ENCODE measurements around the gene ATP9B. TPM values are rescaled to one million over a fixed set of nuclear protein-coding genes. Genes with fewer than 3 reads are reported as not detected.

The ATP9B gene
- total RNA-seq, 1 donor from 2014 or later = 49.2 TPM

DNA sequence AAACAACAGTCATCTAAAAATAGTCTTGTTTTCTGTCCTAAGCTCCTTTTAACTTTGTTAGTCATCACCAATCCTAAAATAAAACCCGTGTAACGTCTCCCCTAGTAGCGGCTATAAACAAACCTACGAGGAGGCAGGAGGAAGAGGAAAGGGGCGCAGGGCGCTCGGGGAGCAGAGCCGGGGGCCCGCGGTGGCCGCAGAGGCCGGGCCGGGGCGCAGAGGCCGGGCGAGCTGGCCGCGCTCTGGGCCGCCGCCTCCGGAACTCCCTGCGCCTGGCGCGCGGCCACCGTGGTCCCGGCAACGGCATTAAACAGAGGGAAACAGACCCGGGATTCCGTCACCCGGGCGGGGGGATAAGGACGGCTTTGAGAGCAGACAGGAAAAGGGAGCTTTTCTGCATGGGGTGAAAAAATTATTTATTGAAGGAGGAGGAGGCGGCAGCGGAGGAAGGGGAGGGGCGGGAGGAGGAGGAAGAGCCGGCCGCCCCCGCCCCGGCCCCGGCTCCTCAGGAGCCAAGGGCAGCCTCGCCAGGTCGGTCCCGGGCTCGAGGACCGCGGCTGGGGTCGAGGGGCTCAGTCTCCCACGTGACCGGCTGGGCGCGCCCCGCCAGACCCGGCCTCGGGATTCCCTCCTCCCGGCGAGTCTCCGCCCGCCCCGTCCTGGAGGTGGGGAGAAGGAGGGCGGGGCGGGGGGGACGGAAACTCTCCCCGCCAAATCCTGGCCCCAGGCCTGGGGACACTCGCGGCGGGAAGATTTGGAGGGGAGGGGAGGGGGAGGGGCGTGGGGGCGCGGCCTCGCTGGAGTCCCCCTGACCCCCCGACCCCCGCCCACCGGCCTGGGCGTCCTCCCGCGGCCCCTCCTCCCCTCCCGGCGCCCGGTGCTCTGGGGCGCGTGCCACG, 324.7 kb downstream of the ATP9B start:
- peaks cover under 1% of the 10 kb centered on the region for H3K36me3 Mint-ChIP-seq (ENCODE audit: low read depth)
- POLR2A ChIA-PET = interaction anchor here (0.9 to 3.7 kb wide), 12 partner anchors 9 to 194 kb away, joined by 3 to 37 read pairs (median 5); no protein-coding TSS in a partner anchor
- TF ChIP-seq, protein P1, sequence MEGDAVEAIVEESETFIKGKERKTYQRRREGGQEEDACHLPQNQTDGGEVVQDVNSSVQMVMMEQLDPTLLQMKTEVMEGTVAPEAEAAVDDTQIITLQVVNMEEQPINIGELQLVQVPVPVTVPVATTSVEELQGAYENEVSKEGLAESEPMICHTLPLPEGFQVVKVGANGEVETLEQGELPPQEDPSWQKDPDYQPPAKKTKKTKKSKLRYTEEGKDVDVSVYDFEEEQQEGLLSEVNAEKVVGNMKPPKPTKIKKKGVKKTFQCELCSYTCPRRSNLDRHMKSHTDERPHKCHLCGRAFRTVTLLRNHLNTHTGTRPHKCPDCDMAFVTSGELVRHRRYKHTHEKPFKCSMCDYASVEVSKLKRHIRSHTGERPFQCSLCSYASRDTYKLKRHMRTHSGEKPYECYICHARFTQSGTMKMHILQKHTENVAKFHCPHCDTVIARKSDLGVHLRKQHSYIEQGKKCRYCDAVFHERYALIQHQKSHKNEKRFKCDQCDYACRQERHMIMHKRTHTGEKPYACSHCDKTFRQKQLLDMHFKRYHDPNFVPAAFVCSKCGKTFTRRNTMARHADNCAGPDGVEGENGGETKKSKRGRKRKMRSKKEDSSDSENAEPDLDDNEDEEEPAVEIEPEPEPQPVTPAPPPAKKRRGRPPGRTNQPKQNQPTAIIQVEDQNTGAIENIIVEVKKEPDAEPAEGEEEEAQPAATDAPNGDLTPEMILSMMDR (IDR thresholded peaks at IDR 0.05) = no peak

DNA sequence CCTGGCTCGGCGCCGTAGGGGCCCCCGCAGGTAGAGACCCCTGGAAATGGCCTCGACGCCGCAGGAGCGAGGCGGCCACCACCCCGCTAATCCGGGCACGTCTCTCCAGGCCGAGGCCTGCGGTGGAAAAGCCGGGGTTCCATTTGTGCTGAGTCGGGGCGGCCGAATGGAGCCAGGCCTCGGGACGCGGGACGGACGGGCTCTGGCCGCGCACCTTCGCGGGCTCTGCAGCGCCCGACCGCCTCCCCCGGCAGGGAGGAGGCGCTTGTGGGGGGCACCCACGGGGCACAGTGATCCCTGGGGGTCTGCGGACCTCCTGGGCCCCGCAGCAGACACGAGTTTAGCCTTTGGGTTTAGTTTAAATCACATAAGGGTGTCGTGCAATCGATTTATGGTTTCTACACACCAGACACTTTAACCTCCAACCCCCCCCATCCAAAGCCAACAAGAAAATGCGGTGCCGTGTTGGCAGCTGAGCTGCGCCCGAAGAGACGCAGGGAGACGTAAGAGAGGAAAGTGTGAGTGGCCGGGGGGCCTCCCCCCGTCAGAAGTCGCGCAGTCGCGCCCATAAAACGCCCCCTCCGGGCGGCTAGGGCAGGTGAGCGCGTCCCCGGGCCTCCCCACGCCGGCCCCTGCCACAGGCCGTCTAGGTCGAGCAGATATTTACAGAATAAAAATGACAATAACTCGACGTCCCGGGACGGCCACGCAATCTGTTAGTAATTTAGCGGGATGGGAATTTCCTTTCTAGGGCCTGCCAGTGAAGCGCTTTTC, 325.5 kb downstream of the ATP9B start:
- Mint-ChIP-seq H3K9me3 (no peaks in the 10 kb centered on the region), H3K4me1 (peaks cover 41% of the 10 kb centered on the region), H3K36me3 (ENCODE audit: low read depth) (peaks cover 2% of the 10 kb centered on the region), H3K27ac (peak overlapping the region; percentile 68), H3K27me3 (no peaks in the 10 kb centered on the region), H3K4me3 (peak overlapping the region; percentile 84)
- peak; percentile 62 for DNase-seq
- ChIA-PET CTCF (interaction anchor here (2.4 to 4.4 kb wide), 2 partner anchors 71 to 135 kb away, joined by 10 to 30 read pairs; no protein-coding TSS in a partner anchor), POLR2A (interaction anchor here (1.4 to 3.7 kb wide), 6 partner anchors 9 to 129 kb away, joined by 4 to 37 read pairs (median 6); no protein-coding TSS in a partner anchor)
- intact Hi-C loops (cut with micrococcal nuclease) = loop anchor here (1.0 to 2.0 kb wide), 4 partner anchors 11 to 284 kb away; partner anchors contain the start of gene CTDP1
- peak; percentile 33 for ATAC-seq (ENCODE audit: low read depth)
- TF ChIP-seq, protein P1 (IDR thresholded peaks at IDR 0.05) = no peak

More for the DNA sequence above, 324.7 kb downstream of the ATP9B start:
- Mint-ChIP-seq H3K27ac (peak overlapping the region; percentile 71), H3K4me3 (peak overlapping the region; percentile 84), H3K4me1 (peaks cover 35% of the 10 kb centered on the region), H3K9me3 (no peaks in the 10 kb centered on the region), H3K27me3 (no peaks in the 10 kb centered on the region)
- DNase-seq = peak; percentile 52
- CTCF ChIA-PET = interaction anchor here (0.8 to 1.8 kb wide), 7 partner anchors 9 to 137 kb away, joined by 3 to 6 read pairs (median 4); no protein-coding TSS in a partner anchor
- ATAC-seq (ENCODE audit: low read depth) = peak; percentile 13
- intact Hi-C loops (cut with micrococcal nuclease) = loop anchor here (1.0 to 2.0 kb wide), 4 partner anchors 15 to 285 kb away; partner anchors contain the start of gene CTDP1

DNA sequence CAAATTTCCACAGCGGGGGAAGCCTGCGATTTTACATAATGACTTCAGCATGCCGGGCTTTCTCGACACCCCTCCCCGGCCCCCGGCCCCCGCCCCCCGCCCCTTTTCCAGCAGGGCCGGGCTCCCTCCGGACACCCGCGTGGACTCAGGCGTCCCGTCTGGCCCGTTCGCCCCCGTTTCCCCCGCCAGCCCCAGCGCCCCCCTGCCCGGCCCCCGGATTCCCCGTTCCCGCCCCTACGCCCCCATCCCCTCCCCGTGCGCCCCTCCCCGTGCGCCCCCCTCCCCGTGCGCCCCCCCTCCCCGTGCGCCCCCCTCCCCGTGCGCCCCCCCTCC, 326.1 kb downstream of the ATP9B start:
- POLR2A ChIA-PET = interaction anchor here (1.4 to 3.8 kb wide), 9 partner anchors 8 to 128 kb away, joined by 5 to 37 read pairs (median 8); no protein-coding TSS in a partner anchor
- no peaks in the 10 kb centered on the region for H3K27me3 Mint-ChIP-seq
- TF ChIP-seq, protein P1 (IDR thresholded peaks at IDR 0.05) = no peak
- H3K36me3 Mint-ChIP-seq (ENCODE audit: low read depth) = peaks cover 2% of the 10 kb centered on the region
- ATAC-seq (ENCODE audit: low read depth) (no peak), DNase-seq (no peak)
- H3K27ac Mint-ChIP-seq = peak overlapping the region; percentile 68
- intact Hi-C loops (cut with micrococcal nuclease) = loop anchor here (1.0 to 2.0 kb wide), 2 partner anchors 10 to 284 kb away; partner anchors contain the start of gene CTDP1
- H3K9me3 Mint-ChIP-seq = no peaks in the 10 kb centered on the region
- H3K4me3 Mint-ChIP-seq = peak overlapping the region; percentile 84
- CTCF ChIA-PET = interaction anchor here (2.4 to 4.4 kb wide), 3 partner anchors 15 to 134 kb away, joined by 10 to 30 read pairs (median 16); no protein-coding TSS in a partner anchor
- peaks cover 41% of the 10 kb centered on the region for H3K4me1 Mint-ChIP-seq

DNA sequence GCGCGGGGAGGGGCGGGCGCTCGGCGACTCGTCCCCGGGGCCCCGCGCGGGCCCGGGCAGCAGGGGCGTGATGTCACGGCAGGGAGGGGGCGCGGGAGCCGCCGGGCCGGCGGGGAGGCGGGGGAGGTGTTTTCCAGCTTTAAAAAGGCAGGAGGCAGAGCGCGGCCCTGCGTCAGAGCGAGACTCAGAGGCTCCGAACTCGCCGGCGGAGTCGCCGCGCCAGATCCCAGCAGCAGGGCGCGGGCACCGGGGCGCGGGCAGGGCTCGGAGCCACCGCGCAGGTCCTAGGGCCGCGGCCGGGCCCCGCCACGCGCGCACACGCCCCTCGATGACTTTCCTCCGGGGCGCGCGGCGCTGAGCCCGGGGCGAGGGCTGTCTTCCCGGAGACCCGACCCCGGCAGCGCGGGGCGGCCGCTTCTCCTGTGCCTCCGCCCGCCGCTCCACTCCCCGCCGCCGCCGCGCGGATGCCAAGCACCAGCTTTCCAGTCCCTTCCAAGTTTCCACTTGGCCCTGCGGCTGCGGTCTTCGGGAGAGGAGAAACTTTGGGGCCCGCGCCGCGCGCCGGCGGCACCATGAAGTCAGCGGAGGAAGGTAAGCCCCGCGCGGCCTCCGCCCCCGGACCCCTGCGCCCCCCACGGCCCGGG, 326.7 kb downstream of the ATP9B start, which contains the start of gene NFATC1:
Gene NFATC1, plus strand, starts transcription at position 170 of the 644 bp plus-strand sequence. Its CDS starts 295 bp downstream, at position 465.
- TF ChIP-seq, protein P1 (IDR thresholded peaks at IDR 0.05) = no peak
- CTCF ChIA-PET = interaction anchor here (0.6 to 4.4 kb wide), 11 partner anchors 10 to 247 kb away, joined by 3 to 30 read pairs (median 6); no protein-coding TSS in a partner anchor

More for the DNA sequence above, 326.7 kb downstream of the ATP9B start, which contains the start of gene NFATC1:
- no peaks in the 10 kb centered on the region for H3K27me3 Mint-ChIP-seq
- peak within 1 kb of the TSS; percentile 80 for H3K27ac Mint-ChIP-seq
- peak; percentile 30 for ATAC-seq (ENCODE audit: low read depth)
- DNase-seq = peak; percentile 71
- peaks cover 42% of the 10 kb centered on the region for H3K4me1 Mint-ChIP-seq
- H3K9me3 Mint-ChIP-seq = no peaks in the 10 kb centered on the region
- H3K4me3 Mint-ChIP-seq = peak within 1 kb of the TSS; percentile 86
- intact Hi-C loops (cut with micrococcal nuclease) = loop anchor here (1.0 to 2.0 kb wide), 3 partner anchors 9 to 283 kb away; partner anchors contain the start of gene CTDP1
- POLR2A ChIA-PET = interaction anchor here (0.7 to 4.0 kb wide), 15 partner anchors 8 to 283 kb away, joined by 3 to 38 read pairs (median 6); no protein-coding TSS in a partner anchor
- peaks cover 3% of the 10 kb centered on the region for H3K36me3 Mint-ChIP-seq (ENCODE audit: low read depth)
